Pancreas (tissue), 10 donors: Measurements from ENCODE around the gene ANKRD42. TPM values are rescaled to one million over a fixed set of nuclear protein-coding genes. Genes with fewer than 3 reads are reported as not detected.
"Not testable (repeated sequence)": the region's sequence is repeated elsewhere in the genome, so short reads cannot be mapped to it uniquely, and the experiment has no call there.

Experiments
- ATAC-seq, 4 donors: fragments of 200-7000 bp; cut with Tn5 transposase; one replicate each; pipeline versions ENCODE4 v1.8.0 to v1.9.1; 2020; ENCODE audit warnings: mild to moderate bottlenecking in 4 of 4, moderate library complexity in 4 of 4
- DNase-seq, 6 donors: peaks; one replicate each; pipeline ENCODE4 v3.0.0-alpha.2; 2020
- FAIRE-seq: peaks from 2 replicates; lab custom pipeline; 2012; peaks lifted over from hg19 to GRCh38; lab: Jason Lieb, UNC
- H3K27ac ChIP-seq, 4 donors: fragments of 200-600 bp; sonication (generic); 1 replicate in 3 of 4; 2 replicates in 1 of 4; pipeline versions ENCODE4 v1.5.0 to v1.8.0; 2020
- H3K27me3 ChIP-seq, 4 donors: fragments of 200-600 bp; one replicate each; pipeline ENCODE4 v1.8.0; 2021
- H3K36me3 ChIP-seq, 3 donors: fragments of 200-600 bp; sonication (generic) in 1 of 3; one replicate each; pipeline versions ENCODE4 v1.5.0 to v1.8.0; 2020 to 2021
- H3K4me1 ChIP-seq, 3 donors: fragments of 200-600 bp; one replicate each; pipeline ENCODE4 v1.8.0; 2021
- H3K4me3 ChIP-seq, 4 donors: fragments of 200-600 bp; sonication (generic) in 2 of 4; one replicate each; pipeline versions ENCODE4 v1.5.0 to v1.8.0; 2020 to 2021
- H3K9me3 ChIP-seq, 4 donors: fragments of 200-600 bp; one replicate each; pipeline ENCODE4 v1.8.0; 2021
- CTCF ChIP-seq, 4 donors: fragments of 200-600 bp; sonication (generic) in 3 of 4; IDR thresholded peaks; one replicate each; pipeline versions ENCODE4 v1.5.0 to v1.8.0; 2021; ENCODE audit warnings: antibody characterized with exemption in 4 of 4
- WGBS, 2 donors: extraction: QIAGEN DNeasy Blood & Tissue Kit; methylation state at CpG; one replicate each; pipeline ENCODE4 v1.1.7; 2013; 5-methylcytosine and 5-hydroxymethylcytosine counted together
- intact Hi-C, 3 donors: fragments of 100-400 bp; cut with DNase I; formaldehyde crosslinking; loops; one replicate each; pipeline versions ENCODE4 v1.11.1 to v1.14.2; 2022
- polyA plus RNA-seq, 2 donors: library from polyadenylated mRNA; stranded (reverse); fragments of 200-250 nt; gene quantifications; one replicate each; pipeline ENCODE4 v1.2.3, GENCODE V29; 2013
- total RNA-seq, 6 donors: library from RNA; stranded (reverse); fragmentation: NEBNext Ultra II Directional in 4 of 6; extraction: Animal tissue kit (Norgen Biotek cat#: 25700) in 4 of 6; gene quantifications; one replicate each; pipeline versions ENCODE4 v1.2.1 to v1.2.4, GENCODE V29; 2021 to 2023
- donor health status: healthy with polysubstance abuse.
- donor health status: DM: no; HTN: no; CAD: no; lungs with moderate emphysema.
- donor health status: DM: no; HTN: no; CAD: no.
- donor health status: control.
- donor health status: control.
- donor health status: Bipolar disorder and iron deficiency.
- donor health status: DM: yes; HTN: yes; CAD: no.
- donor health status: DM: no; HTN: no; CAD: no.
- donor health status: DM: no; HTN: no; CAD: no.
- donor health status: DM: yes; HTN: yes; CAD: no.

Gene ANKRD42
- total and polyA plus RNA-seq, 8 donors = 3.5 to 8.1 (median 5.3) TPM

GRCh38 chr11:83259559-83259958, 66.0 kb downstream of the ANKRD42 start:
- H3K4me3 ChIP-seq = no peak overlapping the region
- no peak for TF ChIP-seq CTCF (IDR thresholded peaks at IDR 0.05)
- H3K27me3 ChIP-seq = no peaks in the 10 kb centered on the region
- DNase-seq (no peak), ATAC-seq (no peak), FAIRE-seq (no peak)
- H3K36me3 ChIP-seq = peaks cover 0 to 36% (median 10%) of the 10 kb centered on the region in 3 donors
- no peaks in the 10 kb centered on the region for H3K9me3 ChIP-seq
- intact Hi-C loops = loop anchor here in 1 of 3 donors (10.0 kb wide), 1 partner anchor 355 kb away; the partner anchor contains the start of genes DDIAS and PRCP
- H3K4me1 ChIP-seq = no peaks in the 10 kb centered on the region
- 91 to 93% methylated on average over 1 of the region's 1 CpG for WGBS, 2 donors
- H3K27ac ChIP-seq = no peak overlapping the region

DNA sequence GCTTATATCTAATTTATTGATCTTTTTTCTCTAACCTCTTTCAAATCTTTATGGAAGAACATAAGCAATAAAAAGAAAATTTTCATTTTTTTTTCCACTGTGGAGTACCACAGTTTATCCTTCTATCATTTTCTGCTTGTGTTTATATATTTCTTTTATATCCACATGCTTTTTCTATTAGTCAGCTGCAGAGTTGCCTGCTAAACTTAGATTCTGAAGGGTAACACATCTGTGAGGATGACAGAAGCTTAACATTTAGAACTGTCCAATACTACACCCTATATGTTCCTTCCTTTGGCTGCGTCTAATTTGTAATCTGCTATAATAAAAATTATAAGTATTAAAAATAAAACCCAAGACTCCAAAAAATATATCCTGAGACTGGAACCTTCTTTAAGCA, 71.8 kb downstream of the ANKRD42 start:
- intact Hi-C loops = no loop called here
- H3K4me3 ChIP-seq = no peak overlapping the region
- no peaks in the 10 kb centered on the region for H3K9me3 ChIP-seq
- H3K27ac ChIP-seq = no peak overlapping the region
- no peaks in the 10 kb centered on the region for H3K27me3 ChIP-seq
- ATAC-seq (no peak), DNase-seq (no peak), FAIRE-seq (no peak)
- no peaks in the 10 kb centered on the region for H3K4me1 ChIP-seq
- H3K36me3 ChIP-seq = peaks cover 0 to 46% (median 16%) of the 10 kb centered on the region in 3 donors
- no peak for TF ChIP-seq CTCF (IDR thresholded peaks at IDR 0.05)
- WGBS, 2 donors = 98% methylated on average over 1 of the region's 1 CpG

DNA sequence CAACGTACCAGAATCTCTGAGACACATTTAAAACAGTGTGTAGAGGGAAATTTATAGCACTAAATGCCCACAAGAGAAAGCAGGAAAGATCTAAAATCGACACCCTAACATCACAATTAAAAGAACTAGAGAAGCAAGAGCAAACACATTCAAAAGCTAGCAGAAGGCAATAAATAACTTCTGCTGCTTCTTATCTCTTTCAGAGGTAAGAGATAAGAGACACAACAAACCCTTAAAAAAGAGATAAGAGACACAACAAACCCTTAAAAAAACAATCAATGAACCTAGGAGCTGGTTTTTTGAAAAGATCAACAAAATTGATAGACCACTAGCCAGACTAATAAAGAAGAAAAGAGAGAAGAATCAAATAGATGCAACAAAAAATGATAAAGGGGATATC, 75.6 kb downstream of the ANKRD42 start:
- H3K4me3 ChIP-seq, H3K9me3 ChIP-seq, intact Hi-C loops, H3K27ac ChIP-seq, H3K4me1 ChIP-seq, DNase-seq, FAIRE-seq, ATAC-seq, H3K27me3 ChIP-seq: not testable (repeated sequence)
- peaks cover 0 to 40% (median 10%) of the 10 kb centered on the region in 3 donors for H3K36me3 ChIP-seq
- 47 to 53% methylated on average over 2 of the region's 2 CpGs for WGBS, 2 donors

- H3K27me3 ChIP-seq, H3K4me3 ChIP-seq, DNase-seq, H3K4me1 ChIP-seq, H3K9me3 ChIP-seq, ATAC-seq, H3K27ac ChIP-seq, intact Hi-C loops, FAIRE-seq: not testable (repeated sequence)
- whole genome bisulfite sequencing, 2 donors = 97 to 98% methylated on average over 5 of the region's 5 CpGs
- peaks cover 0 to 37% (median 0%) of the 10 kb centered on the region in 3 donors for H3K36me3 ChIP-seq
Measured at GRCh38 chr11:83271734-83272133, 78.2 kb downstream of the ANKRD42 start.

- H3K9me3 ChIP-seq = no peaks in the 10 kb centered on the region
- no peaks in the 10 kb centered on the region for H3K4me1 ChIP-seq
- H3K27ac ChIP-seq = no peak overlapping the region
- H3K27me3 ChIP-seq = no peaks in the 10 kb centered on the region
- intact Hi-C loops = no loop called here
- no peak for TF ChIP-seq CTCF (IDR thresholded peaks at IDR 0.05)
- peaks cover 0 to 44% (median 0%) of the 10 kb centered on the region in 3 donors for H3K36me3 ChIP-seq
- H3K4me3 ChIP-seq = no peak overlapping the region
- no peak for FAIRE-seq
- no peak for DNase-seq
- ATAC-seq = no peak
Measured at GRCh38 chr11:83272627-83273026, 79.1 kb downstream of the ANKRD42 start.

DNA sequence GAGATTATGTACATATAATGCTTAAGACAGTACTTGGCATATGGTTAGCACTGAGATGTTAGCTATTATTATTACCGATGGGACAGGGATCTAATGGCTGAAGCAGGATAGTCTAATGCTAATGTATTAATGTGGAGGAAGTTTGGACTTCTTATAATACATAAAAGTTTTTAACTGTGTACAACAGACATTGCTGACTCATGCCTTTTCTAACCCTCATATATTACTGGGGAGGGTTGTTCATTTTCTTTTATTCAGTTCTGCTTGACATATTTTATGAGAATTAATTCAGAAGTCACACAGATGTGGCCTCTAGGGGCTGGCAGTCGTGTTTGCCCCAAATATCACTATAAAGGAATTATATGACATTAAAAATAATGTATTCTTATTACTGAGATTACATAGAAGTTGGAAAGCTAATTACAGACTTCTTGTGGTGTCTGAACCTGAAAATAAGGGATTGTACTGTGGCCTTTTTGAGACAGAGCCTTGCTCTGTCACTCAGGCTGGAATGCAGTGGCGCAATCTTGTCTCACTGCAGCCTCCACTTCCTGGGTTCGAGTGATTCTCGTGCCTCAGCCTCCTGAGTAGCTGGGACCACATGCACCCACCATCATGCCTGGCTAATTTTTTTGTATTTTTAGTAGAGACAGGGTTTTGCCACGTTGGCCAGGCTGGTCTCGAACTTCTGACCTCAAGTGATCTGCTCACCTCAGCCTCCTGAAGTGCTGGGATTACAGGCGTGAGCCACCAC, 82.6 kb downstream of the ANKRD42 start:
- DNase-seq (no peak), FAIRE-seq (no peak), ATAC-seq (no peak)
- TF ChIP-seq CTCF (IDR thresholded peaks at IDR 0.05) = no peak
- Histone ChIP-seq H3K27me3 (no peaks in the 10 kb centered on the region), H3K36me3 (peaks cover 0 to 66% (median 0%) of the 10 kb centered on the region in 3 donors), H3K4me1 (no peaks in the 10 kb centered on the region), H3K27ac (no peak overlapping the region), H3K4me3 (no peak overlapping the region), H3K9me3 (no peaks in the 10 kb centered on the region)
- WGBS, 2 donors = 90 to 93% methylated on average over 8 of the region's 8 CpGs
- intact Hi-C loops = no loop called here
